ENCODE data around the gene TMEM141. TPM values are rescaled to one million over a fixed set of nuclear protein-coding genes. Genes with fewer than 3 reads are reported as not detected.

The TMEM141 gene
- total RNA-seq, 4 donors from 2014 or later: 22.2 to 68.8 (median 54.4) TPM

DNA sequence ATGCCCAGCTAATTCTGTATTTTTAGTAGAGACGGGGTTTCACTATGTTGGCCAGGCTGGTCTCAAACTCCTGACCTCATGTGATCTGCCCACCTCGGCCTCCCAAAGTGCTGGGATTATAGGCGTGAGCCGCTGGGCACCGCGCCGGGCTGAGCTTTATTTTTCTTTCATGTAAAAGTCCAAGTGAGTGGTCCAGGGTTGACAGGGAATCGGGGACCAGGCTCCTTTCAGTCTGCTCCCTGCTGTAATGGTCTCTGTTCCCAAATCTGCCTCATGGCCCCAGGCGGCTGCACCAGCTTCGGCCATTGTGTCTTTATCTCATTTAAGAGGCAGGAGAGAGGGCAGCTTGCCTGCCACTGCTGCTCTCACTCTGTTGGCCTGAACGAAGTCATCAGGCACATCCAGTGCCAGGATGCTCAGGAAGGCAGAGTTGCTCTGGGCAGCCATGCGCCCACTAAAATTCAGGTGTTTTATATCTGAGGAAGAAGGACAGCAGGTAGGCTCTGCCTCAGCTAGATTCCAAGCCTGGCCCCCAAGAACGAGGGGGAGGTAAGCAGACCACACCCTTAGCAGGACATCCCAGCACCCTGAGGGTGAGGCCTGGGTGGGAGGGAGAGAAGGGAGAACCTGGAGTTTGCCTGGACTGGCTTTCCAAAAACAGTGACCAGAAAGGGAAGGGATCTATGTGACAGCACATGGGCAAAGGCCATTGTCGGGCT is 3.3 kb downstream of the TMEM141 start:
- TF ChIP-seq, protein P1, sequence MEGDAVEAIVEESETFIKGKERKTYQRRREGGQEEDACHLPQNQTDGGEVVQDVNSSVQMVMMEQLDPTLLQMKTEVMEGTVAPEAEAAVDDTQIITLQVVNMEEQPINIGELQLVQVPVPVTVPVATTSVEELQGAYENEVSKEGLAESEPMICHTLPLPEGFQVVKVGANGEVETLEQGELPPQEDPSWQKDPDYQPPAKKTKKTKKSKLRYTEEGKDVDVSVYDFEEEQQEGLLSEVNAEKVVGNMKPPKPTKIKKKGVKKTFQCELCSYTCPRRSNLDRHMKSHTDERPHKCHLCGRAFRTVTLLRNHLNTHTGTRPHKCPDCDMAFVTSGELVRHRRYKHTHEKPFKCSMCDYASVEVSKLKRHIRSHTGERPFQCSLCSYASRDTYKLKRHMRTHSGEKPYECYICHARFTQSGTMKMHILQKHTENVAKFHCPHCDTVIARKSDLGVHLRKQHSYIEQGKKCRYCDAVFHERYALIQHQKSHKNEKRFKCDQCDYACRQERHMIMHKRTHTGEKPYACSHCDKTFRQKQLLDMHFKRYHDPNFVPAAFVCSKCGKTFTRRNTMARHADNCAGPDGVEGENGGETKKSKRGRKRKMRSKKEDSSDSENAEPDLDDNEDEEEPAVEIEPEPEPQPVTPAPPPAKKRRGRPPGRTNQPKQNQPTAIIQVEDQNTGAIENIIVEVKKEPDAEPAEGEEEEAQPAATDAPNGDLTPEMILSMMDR (IDR thresholded peaks at IDR 0.05; ENCODE audit: low read depth): no peak

DNA sequence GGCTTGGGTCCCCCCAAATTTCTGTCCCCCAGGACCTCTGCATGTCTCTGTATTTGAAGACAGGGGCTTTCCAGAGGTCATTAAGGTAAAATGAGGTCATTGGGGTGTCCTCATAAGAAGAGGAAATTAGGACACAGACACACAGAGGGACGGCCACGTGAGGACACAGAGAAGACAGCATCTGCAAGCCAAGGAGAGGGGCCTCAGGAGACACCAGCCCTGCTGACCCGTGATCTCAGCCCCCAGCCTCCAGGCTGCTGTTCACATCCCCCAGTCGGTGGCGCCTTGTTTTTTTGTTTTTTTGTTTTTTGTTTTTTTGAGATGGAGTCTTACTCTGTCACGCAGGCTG is 3.8 kb downstream of the TMEM141 start:
- TF ChIP-seq, protein P1 (IDR thresholded peaks at IDR 0.05; ENCODE audit: low read depth): no peak

DNA sequence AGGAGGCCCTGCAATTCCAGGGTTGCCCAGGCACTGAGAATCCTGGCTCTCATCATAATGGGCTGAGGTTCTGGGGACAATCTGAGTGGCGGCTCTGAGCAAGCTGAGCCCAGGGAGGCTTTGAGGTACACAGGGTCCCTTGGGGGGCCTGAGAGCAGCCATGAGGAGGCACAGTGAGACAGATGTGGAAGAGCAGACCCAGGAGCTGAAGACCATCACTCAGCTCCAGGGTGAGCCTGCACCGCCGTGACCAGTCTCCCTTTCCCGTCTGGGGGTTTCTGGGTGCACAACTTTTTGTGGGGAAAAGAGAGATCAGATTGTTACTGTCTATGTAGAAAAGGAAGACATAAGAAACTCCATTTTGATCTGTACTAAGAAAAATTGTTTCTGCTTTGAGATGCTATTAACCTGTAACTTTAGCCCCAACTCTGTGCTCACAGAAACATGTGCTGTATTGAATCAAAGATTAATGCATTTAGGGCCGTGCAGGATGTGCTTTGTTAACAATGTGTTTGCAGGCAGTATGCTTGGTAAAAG is 5.2 kb downstream of the TMEM141 start, which contains the start of gene CCDC183:
Gene CCDC183, plus strand, starts transcription at position 101 of the 537 bp plus-strand sequence. Its CDS starts 60 bp downstream, at position 161.
- TF ChIP-seq, protein P1 (IDR thresholded peaks at IDR 0.05; ENCODE audit: low read depth): no peak

DNA sequence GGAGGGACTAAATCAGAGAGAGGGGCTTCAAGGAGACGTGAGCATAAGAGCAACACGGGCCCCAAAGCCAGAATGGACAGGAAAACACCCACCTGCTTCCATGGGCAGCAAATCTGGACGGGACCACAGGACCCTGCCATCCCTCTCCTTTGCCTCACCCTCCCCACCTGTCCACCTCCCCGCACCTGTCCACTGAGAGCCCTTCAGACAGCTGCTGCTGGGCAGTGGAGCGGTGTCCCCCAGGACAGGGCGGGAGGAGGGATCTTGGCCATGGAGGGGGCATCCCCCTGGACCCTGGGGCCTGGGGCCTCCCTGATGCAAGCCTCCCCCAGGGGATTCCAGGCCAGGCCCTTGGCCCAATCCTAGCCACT is 7.5 kb downstream of the TMEM141 start:
- TF ChIP-seq, protein P1 (IDR thresholded peaks at IDR 0.05; ENCODE audit: low read depth): no peak

DNA sequence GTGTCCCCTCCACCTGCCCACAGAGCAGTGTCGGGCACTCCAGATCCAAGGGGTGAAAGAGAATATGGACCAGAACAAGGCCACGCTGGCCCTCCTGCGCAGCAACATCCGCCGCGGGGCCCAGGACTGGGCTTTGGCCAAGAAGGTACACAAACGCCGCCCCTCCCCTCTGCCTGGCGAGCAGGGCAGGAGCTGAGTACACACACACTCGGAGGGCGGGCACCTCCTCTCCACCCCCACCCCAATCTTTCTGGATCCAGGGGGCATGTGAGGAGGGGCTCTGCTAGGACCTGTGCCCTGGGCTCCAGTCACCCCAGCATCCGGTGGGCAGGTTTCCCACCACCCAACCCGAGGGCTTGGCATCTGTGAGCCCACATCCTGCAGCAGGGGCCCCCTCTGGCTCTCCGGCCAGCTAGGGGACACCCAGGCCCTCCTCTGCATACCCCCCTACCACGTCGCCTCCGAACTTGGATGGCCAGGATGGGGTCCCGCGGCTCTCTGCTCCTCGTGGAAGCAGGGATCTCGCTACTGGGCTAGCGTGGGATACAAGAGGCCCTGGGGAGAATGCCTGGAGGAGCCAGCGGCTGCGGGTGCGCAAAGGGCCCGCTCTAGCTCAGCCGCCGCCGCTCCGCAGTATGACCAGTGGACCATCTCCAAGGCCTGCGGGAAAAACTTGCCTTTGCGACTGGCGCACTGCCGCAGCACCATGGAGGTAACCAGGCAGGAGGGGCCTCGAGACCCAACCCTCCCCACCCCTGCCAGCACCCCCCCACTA is 8.1 kb downstream of the TMEM141 start:
- TF ChIP-seq, protein P1 (IDR thresholded peaks at IDR 0.05; ENCODE audit: low read depth): no peak

DNA sequence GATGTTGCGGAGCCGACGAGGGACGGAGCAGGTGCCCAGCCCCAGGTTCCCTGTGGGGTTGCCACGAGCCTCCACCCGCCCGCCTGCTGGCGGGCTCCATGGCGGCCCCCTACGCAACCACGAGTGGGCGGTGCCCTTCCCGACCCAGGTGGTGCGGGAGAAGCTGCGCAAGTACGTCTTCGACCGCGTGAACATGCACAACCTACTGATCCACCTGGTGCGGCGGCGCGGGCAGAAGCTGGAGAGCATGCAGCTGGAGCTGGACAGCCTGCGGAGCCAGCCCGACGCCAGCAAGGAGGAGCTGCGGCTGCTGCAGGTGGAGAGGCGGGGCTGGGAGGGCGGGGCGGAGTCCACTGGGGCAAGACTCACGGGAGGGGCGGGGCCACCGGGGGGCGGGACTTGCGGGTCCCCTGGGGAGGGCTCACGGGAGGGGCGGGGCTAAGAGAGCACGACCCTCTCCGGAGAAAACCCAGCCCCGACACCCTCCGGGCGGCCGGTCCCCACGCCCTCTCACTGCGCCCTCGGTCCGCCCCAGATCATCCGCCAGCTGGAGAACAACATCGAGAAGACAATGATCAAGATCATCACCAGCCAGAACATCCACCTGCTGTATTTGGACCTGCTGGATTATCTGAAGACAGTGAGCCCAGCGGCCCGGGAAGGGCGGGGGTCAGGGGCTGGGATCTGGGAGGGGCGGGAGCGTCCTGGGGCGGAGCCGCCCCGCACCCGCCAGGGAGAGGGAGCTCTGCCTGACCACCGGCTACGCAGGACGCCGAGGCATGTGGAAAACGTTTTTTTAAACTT is 8.9 kb downstream of the TMEM141 start:
- TF ChIP-seq, protein P1 (IDR thresholded peaks at IDR 0.05; ENCODE audit: low read depth): no peak
